ENCODE measurements around the gene ARAP1.

Gene ARAP1

DNA sequence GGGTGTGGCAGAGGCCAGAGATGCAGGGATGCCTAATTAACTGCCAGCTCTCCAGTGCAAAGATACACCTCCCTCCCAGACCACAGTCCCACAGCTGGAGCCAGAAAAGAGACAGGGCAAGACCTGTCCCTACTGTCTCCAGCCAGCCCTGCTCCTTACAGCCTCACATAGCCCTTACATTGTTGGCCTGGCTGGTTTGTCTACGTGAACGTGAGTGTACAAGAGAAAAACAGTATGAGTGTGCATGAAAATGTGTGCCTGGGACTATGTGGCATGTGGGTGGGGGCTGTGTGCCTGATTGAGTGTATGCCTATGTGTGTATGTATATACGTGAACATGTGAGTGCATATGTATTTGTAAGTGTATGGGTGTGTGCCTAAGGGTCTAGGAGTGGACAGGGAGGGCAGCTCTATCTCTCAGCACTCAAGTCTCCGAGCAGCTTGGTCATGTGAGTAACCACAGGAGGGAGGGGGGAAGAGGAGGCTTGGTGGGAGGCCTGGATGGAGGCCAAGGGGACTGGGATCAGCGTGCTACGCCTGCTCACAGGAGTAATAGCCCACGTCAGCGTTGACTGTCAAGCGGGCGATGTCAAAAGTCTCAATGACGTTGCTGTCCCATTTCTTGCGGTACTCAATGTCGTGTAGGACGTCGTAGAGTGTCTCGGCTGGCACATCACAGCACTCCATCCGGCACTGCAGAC is 6.6 kb upstream of the ARAP1 start:
- no peak overlapping the region for H3K4me3 ChIP-seq (ENCODE audit: low read depth, low read length)
- TF ChIP-seq, protein P1, sequence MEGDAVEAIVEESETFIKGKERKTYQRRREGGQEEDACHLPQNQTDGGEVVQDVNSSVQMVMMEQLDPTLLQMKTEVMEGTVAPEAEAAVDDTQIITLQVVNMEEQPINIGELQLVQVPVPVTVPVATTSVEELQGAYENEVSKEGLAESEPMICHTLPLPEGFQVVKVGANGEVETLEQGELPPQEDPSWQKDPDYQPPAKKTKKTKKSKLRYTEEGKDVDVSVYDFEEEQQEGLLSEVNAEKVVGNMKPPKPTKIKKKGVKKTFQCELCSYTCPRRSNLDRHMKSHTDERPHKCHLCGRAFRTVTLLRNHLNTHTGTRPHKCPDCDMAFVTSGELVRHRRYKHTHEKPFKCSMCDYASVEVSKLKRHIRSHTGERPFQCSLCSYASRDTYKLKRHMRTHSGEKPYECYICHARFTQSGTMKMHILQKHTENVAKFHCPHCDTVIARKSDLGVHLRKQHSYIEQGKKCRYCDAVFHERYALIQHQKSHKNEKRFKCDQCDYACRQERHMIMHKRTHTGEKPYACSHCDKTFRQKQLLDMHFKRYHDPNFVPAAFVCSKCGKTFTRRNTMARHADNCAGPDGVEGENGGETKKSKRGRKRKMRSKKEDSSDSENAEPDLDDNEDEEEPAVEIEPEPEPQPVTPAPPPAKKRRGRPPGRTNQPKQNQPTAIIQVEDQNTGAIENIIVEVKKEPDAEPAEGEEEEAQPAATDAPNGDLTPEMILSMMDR (IDR thresholded peaks at IDR 0.05; ENCODE audit: low read depth, low read length): no peak

DNA sequence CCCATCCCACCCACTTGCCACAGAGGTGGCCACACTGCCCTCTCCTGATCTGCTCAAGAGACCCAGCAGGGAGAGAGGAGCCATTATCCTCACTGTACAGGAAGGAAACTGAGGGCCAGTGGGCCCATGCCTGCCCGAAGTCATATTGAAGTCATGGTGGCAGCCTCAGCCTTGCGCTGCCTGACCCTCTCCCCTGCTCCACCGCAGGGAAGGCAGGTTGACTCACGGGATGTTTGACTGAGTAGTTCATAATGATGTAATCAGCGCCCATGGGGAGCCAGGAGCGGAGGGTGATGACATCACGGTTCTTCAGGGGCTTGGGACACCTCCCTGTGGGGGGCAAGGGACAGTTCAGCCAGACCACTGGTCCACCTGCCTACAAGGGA is 6.1 kb upstream of the ARAP1 start:
- H3K4me3 ChIP-seq (ENCODE audit: low read depth, low read length): no peak overlapping the region
- TF ChIP-seq, protein P1 (IDR thresholded peaks at IDR 0.05; ENCODE audit: low read depth, low read length): no peak

DNA sequence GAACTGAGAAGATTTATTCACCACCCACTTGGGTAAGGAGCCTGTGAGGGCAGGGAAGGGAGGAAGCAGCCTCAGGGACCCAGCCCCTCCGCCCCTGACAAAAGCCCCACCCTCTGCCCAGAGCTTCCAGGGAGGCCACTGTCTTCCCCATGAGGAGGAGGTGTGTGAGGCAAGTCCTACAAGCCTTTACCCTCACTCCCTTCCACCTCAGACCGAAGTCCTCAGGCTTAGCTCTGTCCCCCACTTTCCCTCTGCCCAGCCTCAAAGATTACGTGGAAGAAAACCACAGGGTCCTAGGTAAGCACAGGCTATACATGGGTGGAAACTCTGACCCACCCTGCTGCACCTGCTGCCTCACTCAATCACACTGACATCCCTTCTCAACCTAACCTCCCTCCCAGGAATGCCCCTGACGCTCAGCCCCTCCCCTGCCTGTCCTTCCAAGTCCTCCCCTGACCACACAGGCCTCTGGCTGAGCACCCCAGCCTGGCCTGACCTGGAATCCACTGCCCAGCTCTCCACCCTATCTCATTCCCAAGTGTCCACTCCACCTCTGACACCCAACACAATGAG is 3.6 kb upstream of the ARAP1 start:
- TF ChIP-seq, protein P1 (IDR thresholded peaks at IDR 0.05; ENCODE audit: low read depth, low read length): no peak

DNA sequence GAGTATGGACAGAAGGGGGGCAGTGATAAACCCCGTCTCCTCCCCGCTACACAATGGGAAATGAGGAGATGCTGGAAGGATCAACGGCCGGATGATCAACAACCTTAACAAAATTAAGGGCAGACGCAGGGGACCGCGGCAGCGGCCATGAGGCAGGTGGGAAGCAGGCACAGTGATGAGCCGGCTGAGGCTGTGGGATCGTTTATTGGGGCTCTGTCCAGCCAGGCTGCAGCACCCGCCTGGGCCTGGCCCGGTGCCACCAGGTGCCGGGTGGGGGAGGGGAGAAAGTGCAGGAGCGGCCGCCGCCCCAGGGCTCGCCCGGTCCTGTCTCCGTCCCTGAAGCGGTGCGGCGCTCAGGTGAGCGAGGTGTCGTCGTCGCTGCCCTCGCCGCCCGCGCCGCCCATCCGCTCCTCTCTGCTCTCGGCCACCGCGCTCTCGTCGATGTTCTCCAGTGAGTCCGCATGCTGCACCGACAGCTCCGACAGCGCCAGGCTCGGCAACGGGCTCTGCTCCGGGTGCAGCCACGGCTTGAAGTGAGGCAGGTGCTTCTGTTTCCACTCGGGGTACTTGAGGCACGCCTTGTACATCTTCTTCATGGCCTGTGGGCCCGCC is 2.4 kb upstream of the ARAP1 start:
- H3K4me3 ChIP-seq (ENCODE audit: low read depth, low read length): no peak overlapping the region
- TF ChIP-seq, protein P1 (IDR thresholded peaks at IDR 0.05; ENCODE audit: low read depth, low read length): no peak

More for the DNA sequence above, 3.6 kb upstream of the ARAP1 start:
- H3K4me3 ChIP-seq (ENCODE audit: low read depth, low read length): no peak overlapping the region

DNA sequence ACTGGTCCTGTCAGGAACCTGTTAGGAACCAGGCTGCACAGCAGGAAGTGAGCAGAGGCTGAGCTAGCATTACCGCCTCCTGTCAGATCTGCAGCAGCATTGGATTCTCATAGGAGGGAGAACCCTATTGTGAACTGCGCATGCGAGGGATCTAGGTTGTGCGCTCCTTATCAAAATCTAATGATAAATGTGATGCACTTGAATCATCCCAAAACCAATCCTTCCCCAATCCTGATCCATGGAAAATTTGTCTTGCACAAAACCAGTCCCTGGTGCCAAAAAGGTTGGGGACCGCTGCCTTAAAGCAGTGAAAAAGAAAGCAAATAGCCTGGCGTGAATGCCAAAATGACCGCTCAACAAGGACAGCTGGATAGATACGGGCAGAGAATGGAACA is 1.9 kb upstream of the ARAP1 start:
- TF ChIP-seq, protein P1 (IDR thresholded peaks at IDR 0.05; ENCODE audit: low read depth, low read length): no peak
- no peak overlapping the region for H3K4me3 ChIP-seq (ENCODE audit: low read depth, low read length)

DNA sequence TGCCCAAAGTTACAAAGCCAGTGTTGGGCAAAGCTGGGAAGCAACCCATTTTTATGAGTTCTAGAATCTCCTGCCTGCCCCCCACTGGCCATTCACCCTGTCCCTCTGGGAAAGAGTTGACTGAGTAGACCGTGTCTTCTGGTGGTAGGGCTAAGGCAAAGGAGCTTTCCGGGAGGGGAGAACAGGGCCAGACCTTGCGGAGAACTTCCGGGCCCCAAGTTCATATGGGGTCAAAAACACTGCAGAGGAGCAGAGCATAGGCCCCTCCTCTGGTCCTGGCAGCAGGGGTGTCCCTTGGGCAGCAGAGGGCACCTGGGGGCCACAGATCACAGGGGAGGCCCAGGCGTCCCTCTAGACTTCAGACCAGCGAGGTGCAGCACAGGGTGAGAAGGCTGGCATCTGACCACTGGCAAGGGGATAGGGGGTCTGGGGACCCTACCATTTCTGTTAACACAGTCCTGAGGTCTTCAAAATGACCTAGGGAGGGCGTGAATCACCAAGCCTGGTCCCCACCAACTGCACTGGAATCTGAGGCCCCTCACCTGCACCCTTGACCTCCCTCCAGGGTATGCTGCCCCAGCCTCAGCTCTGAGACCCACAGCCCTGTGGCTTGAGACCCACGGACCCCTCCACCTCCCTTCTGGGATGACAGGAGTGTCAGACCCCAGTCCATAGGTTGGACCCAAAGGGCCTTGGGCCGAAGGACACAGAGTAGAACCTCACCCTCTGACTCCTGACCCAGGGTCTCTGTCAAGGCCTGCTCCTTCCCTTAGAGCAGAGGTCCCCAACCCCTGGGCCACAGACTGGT is 1.3 kb upstream of the ARAP1 start:
- H3K4me3 ChIP-seq (ENCODE audit: low read depth, low read length): no peak overlapping the region
- TF ChIP-seq, protein P1 (IDR thresholded peaks at IDR 0.05; ENCODE audit: low read depth, low read length): peak; percentile 7; the same call in 1 of the 2 replicates
